Esophagus squamous epithelium (tissue), 5 donors: Measurements from ENCODE around the gene CACNB1. TPM values are rescaled to one million over a fixed set of nuclear protein-coding genes. Genes with fewer than 3 reads are reported as not detected.

ENCODE experiments used
- DNase-seq: peaks from one replicate; lab custom pipeline; 2025; lab: John Stamatoyannopoulos, UW
- H3K27ac ChIP-seq, 4 donors: fragments of 200-600 bp; sonication (generic); one replicate each; pipeline ENCODE4 v1.5.1; 2016 to 2019; ENCODE audit warnings: mild to moderate bottlenecking in 1 of 4
- H3K27me3 ChIP-seq, 4 donors: fragments of 200-600 bp; sonication (generic); 1 replicate in 3 of 4; 2 replicates in 1 of 4; pipeline versions ENCODE4 v1.5.1 to v1.6.0; 2017 to 2021; ENCODE audit warnings: antibody characterized with exemption in 1 of 4
- H3K36me3 ChIP-seq, 3 donors: fragments of 200-600 bp; sonication (generic); one replicate each; pipeline ENCODE4 v1.5.1; 2016 to 2019
- H3K4me1 ChIP-seq, 3 donors: fragments of 200-600 bp; sonication (generic); one replicate each; pipeline ENCODE4 v1.5.1; 2017 to 2019
- H3K4me3 ChIP-seq, 4 donors: fragments of 200-600 bp; sonication (generic); 1 replicate in 3 of 4; 2 replicates in 1 of 4; pipeline ENCODE4 v1.5.1; 2016 to 2019; ENCODE audit warnings: mild to moderate bottlenecking in 2 of 4, moderate library complexity in 1 of 4
- H3K9me3 ChIP-seq, 3 donors: fragments of 200-600 bp; sonication (generic); one replicate each; pipeline ENCODE4 v1.5.1; 2016 to 2019
- CTCF ChIP-seq, 6 experiments: fragments of 450-650 bp in 4 of 6; fragments of 200-600 bp in 2 of 6; sonication (generic) in 2 of 6; IDR thresholded peaks; one replicate each; pipeline ENCODE4 v1.5.1; 2016 to 2019; ENCODE audit warnings: antibody characterized with exemption in 6 of 6, mild to moderate bottlenecking in 4 of 6, moderate library complexity in 4 of 6
- POLR2A ChIP-seq, 4 donors: fragments of 450-650 bp; IDR thresholded peaks; one replicate each; pipeline ENCODE4 v1.6.1; 2017; ENCODE audit warnings: antibody characterized with exemption in 4 of 4, mild to moderate bottlenecking in 4 of 4, moderate library complexity in 3 of 4
- WGBS, 2 donors: methylation state at CpG; one replicate each; pipeline ENCODE4 v1.1.5; 2018; 5-methylcytosine and 5-hydroxymethylcytosine counted together
- intact Hi-C: fragments of 100-400 bp; cut with DNase I; formaldehyde crosslinking; loops from one replicate; pipeline ENCODE4 v1.15.0; 2022
- total RNA-seq, 4 donors: library from RNA; depleted of rRNA; stranded (reverse); fragments of >200 nt; gene quantifications; one replicate each; pipeline ENCODE4 v1.1.0, GENCODE V29; 2016
- donor health status: DM: yes; HTN: yes; CAD: no.

Gene CACNB1
- total RNA-seq, 4 donors from 2014 or later = 0.53 to 3.6 (median 0.99) TPM

- Histone ChIP-seq H3K27ac (no peak overlapping the region), H3K4me3 (no peak overlapping the region), H3K9me3 (no peaks in the 10 kb centered on the region), H3K36me3 (no peaks in the 10 kb centered on the region), H3K27me3 (peaks cover 0 to 84% (median 0%) of the 10 kb centered on the region in 4 donors), H3K4me1 (peaks cover 0 to 9% (median 0%) of the 10 kb centered on the region in 3 donors)
- intact Hi-C loops = no loop called here
- DNase-seq = no peak
- 44 to 45% methylated on average over 5 to 8 of the region's 8 CpGs for whole genome bisulfite sequencing, 2 donors
- TF ChIP-seq CTCF (IDR thresholded peaks at IDR 0.05) = no peak
- TF ChIP-seq POLR2A (IDR thresholded peaks at IDR 0.05) = no peak
These were observed 21.4 kb upstream of the CACNB1 start for GRCh38 chr17:39218906-39219305.

GRCh38 chr17:39217734-39218369 is 20.4 kb upstream of the CACNB1 start:
- Histone ChIP-seq H3K27me3 (peaks cover 0 to 75% (median 0%) of the 10 kb centered on the region in 4 donors), H3K27ac (no peak overlapping the region), H3K9me3 (no peaks in the 10 kb centered on the region), H3K4me1 (peaks cover under 1 to 15% (median 2%) of the 10 kb centered on the region in 3 donors), H3K36me3 (no peaks in the 10 kb centered on the region), H3K4me3 (no peak overlapping the region)
- no peak for DNase-seq
- intact Hi-C loops = no loop called here
- 24 to 30% methylated on average over 14 to 16 of the region's 24 CpGs for WGBS, 2 donors
- TF ChIP-seq CTCF (IDR thresholded peaks at IDR 0.05) = no peak
- TF ChIP-seq POLR2A (IDR thresholded peaks at IDR 0.05) = no peak

- intact Hi-C loops = no loop called here
- 80% methylated on average over 1 of the region's 9 CpGs; no CpG with 5 or more reads in 1 of the 2 donors for WGBS, 2 donors
- Histone ChIP-seq H3K27me3 (peaks cover 0 to 64% (median 0%) of the 10 kb centered on the region in 4 donors), H3K36me3 (no peaks in the 10 kb centered on the region), H3K4me1 (peaks cover 16 to 40% (median 17%) of the 10 kb centered on the region in 3 donors), H3K27ac (no peak overlapping the region), H3K9me3 (no peaks in the 10 kb centered on the region), H3K4me3 (no peak overlapping the region)
- TF ChIP-seq CTCF (IDR thresholded peaks at IDR 0.05) (no peak), POLR2A (IDR thresholded peaks at IDR 0.05) (no peak)
- DNase-seq = no peak
These were observed 16.4 kb upstream of the CACNB1 start for GRCh38 chr17:39213852-39214251.

GRCh38 chr17:39212841-39213480 is 15.5 kb upstream of the CACNB1 start:
- no peak overlapping the region for H3K4me3 ChIP-seq
- H3K27me3 ChIP-seq = peaks cover 0 to 57% (median 0%) of the 10 kb centered on the region in 4 donors
- H3K27ac ChIP-seq = no peak overlapping the region
- H3K9me3 ChIP-seq = no peaks in the 10 kb centered on the region
- DNase-seq = no peak
- 24 to 72% methylated on average over 4 to 5 of the region's 16 CpGs for WGBS, 2 donors
- TF ChIP-seq CTCF (IDR thresholded peaks at IDR 0.05) (no peak), POLR2A (IDR thresholded peaks at IDR 0.05) (no peak)
- H3K36me3 ChIP-seq = no peaks in the 10 kb centered on the region
- intact Hi-C loops = no loop called here
- peaks cover 18 to 48% (median 19%) of the 10 kb centered on the region in 3 donors for H3K4me1 ChIP-seq

- Histone ChIP-seq H3K36me3 (no peaks in the 10 kb centered on the region), H3K4me3 (no peak overlapping the region), H3K27me3 (peaks cover 0 to 51% (median 0%) of the 10 kb centered on the region in 4 donors), H3K9me3 (no peaks in the 10 kb centered on the region), H3K27ac (no peak overlapping the region), H3K4me1 (peaks cover 18 to 50% (median 19%) of the 10 kb centered on the region in 3 donors)
- DNase-seq = no peak
- intact Hi-C loops = no loop called here
- 35 to 66% methylated on average over 7 to 9 of the region's 11 CpGs for WGBS, 2 donors
- TF ChIP-seq POLR2A (IDR thresholded peaks at IDR 0.05) (no peak), CTCF (IDR thresholded peaks at IDR 0.05) (no peak)
These were observed 14.8 kb upstream of the CACNB1 start for GRCh38 chr17:39212195-39212810.
